ENCODE data around the gene RFX7.

Gene RFX7

DNA sequence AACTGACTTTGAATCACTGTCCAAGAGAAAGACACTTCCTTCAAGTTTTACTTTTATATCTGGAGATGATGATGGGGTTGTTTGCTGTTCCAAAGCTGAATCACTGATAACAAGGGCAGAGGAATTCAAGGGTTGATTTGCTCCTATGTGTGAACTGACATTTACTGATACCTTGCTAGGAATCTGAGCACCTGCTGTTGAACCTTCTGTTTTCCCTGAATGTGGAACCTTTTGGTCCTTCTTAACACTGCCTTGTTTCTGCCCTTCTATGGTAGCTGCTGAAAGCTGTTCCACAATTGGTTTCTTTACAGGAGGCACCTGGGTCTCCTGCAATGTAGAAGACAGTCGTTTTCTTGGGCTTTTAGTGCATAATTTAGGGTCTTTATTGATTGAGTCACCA, 148.3 kb downstream of the RFX7 start:
- H3K4me1 ChIP-seq (ENCODE audit: control insufficient read depth, low read length): no peaks in the 10 kb centered on the region
- no peak overlapping the region for H3K4me3 ChIP-seq (ENCODE audit: low read length)
- H4K20me1 ChIP-seq (ENCODE audit: control insufficient read depth, insufficient read depth, low read depth, low read length): no peaks in the 10 kb centered on the region
- H3F3A ChIP-seq (ENCODE audit: control insufficient read depth, insufficient read depth): no peaks in the 10 kb centered on the region
- TF ChIP-seq, protein P1, sequence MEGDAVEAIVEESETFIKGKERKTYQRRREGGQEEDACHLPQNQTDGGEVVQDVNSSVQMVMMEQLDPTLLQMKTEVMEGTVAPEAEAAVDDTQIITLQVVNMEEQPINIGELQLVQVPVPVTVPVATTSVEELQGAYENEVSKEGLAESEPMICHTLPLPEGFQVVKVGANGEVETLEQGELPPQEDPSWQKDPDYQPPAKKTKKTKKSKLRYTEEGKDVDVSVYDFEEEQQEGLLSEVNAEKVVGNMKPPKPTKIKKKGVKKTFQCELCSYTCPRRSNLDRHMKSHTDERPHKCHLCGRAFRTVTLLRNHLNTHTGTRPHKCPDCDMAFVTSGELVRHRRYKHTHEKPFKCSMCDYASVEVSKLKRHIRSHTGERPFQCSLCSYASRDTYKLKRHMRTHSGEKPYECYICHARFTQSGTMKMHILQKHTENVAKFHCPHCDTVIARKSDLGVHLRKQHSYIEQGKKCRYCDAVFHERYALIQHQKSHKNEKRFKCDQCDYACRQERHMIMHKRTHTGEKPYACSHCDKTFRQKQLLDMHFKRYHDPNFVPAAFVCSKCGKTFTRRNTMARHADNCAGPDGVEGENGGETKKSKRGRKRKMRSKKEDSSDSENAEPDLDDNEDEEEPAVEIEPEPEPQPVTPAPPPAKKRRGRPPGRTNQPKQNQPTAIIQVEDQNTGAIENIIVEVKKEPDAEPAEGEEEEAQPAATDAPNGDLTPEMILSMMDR (IDR thresholded peaks at IDR 0.05; ENCODE audit: low read depth, low read length, poor library complexity, severe bottlenecking): no peak
- TF ChIP-seq EZH2phosphoT487 (IDR thresholded peaks at IDR 0.05; ENCODE audit: borderline replicate concordance, low read length): no peak
- no peak overlapping the region for H3K27ac ChIP-seq (ENCODE audit: low read depth, low read length)
- no peaks in the 10 kb centered on the region for H3K9me3 ChIP-seq (ENCODE audit: control insufficient read depth, insufficient read depth, low read length)
- no peak overlapping the region for H3K4me2 ChIP-seq (ENCODE audit: low read length)
- H3K27me3 ChIP-seq (ENCODE audit: control insufficient read depth, low read length): no peaks in the 10 kb centered on the region
- H3K9me2 ChIP-seq (replicated peaks; ENCODE audit: control insufficient read depth, low read length): no peaks in the 10 kb centered on the region
- peaks cover 79% of the 10 kb centered on the region for H3K36me3 ChIP-seq (ENCODE audit: control insufficient read depth, low read length)
- no peaks in the 10 kb centered on the region for H3K79me2 ChIP-seq (ENCODE audit: control insufficient read depth, low read length)

- H3K4me2 ChIP-seq (ENCODE audit: low read length): no peak overlapping the region
- no peak overlapping the region for H3K4me3 ChIP-seq (ENCODE audit: low read length)
- TF ChIP-seq, protein P1 (IDR thresholded peaks at IDR 0.05; ENCODE audit: low read depth, low read length, poor library complexity, severe bottlenecking): no peak
- no peak for TF ChIP-seq EZH2phosphoT487 (IDR thresholded peaks at IDR 0.05; ENCODE audit: borderline replicate concordance, low read length)
- H3K4me1 ChIP-seq (ENCODE audit: control insufficient read depth, low read length): no peaks in the 10 kb centered on the region
- no peaks in the 10 kb centered on the region for H3K9me2 ChIP-seq (replicated peaks; ENCODE audit: control insufficient read depth, low read length)
- no peaks in the 10 kb centered on the region for H4K20me1 ChIP-seq (ENCODE audit: control insufficient read depth, insufficient read depth, low read depth, low read length)
- H3F3A ChIP-seq (ENCODE audit: control insufficient read depth, insufficient read depth): no peaks in the 10 kb centered on the region
- H3K27ac ChIP-seq (ENCODE audit: low read depth, low read length): no peak overlapping the region
- H3K79me2 ChIP-seq (ENCODE audit: control insufficient read depth, low read length): no peaks in the 10 kb centered on the region
- H3K9me3 ChIP-seq (ENCODE audit: control insufficient read depth, insufficient read depth, low read length): no peaks in the 10 kb centered on the region
- no peaks in the 10 kb centered on the region for H3K27me3 ChIP-seq (ENCODE audit: control insufficient read depth, low read length)
- H3K36me3 ChIP-seq (ENCODE audit: control insufficient read depth, low read length): peaks cover 72% of the 10 kb centered on the region
These were observed 149.5 kb downstream of the RFX7 start for GRCh38 chr15:56094171-56094570.

- H4K20me1 ChIP-seq (ENCODE audit: control insufficient read depth, insufficient read depth, low read depth, low read length): no peaks in the 10 kb centered on the region
These were observed 155.3 kb downstream of the RFX7 start for GRCh38 chr15:56088389-56088788.

More at GRCh38 chr15:56088389-56088788, 155.3 kb downstream of the RFX7 start:
- Histone ChIP-seq H3K36me3 (ENCODE audit: control insufficient read depth, low read length) (peaks cover 17% of the 10 kb centered on the region), H3K9me3 (ENCODE audit: control insufficient read depth, insufficient read depth, low read length) (no peaks in the 10 kb centered on the region), H3K4me2 (ENCODE audit: low read length) (no peak overlapping the region), H3K27ac (ENCODE audit: low read depth, low read length) (no peak overlapping the region), H3K27me3 (ENCODE audit: control insufficient read depth, low read length) (no peaks in the 10 kb centered on the region), H3K9me2 (replicated peaks; ENCODE audit: control insufficient read depth, low read length) (no peaks in the 10 kb centered on the region), H3K79me2 (ENCODE audit: control insufficient read depth, low read length) (no peaks in the 10 kb centered on the region), H3K4me3 (ENCODE audit: low read length) (no peak overlapping the region), H3K4me1 (ENCODE audit: control insufficient read depth, low read length) (no peaks in the 10 kb centered on the region), H3F3A (ENCODE audit: control insufficient read depth, insufficient read depth) (no peaks in the 10 kb centered on the region)
- TF ChIP-seq, protein P1 (IDR thresholded peaks at IDR 0.05; ENCODE audit: low read depth, low read length, poor library complexity, severe bottlenecking): no peak
- TF ChIP-seq EZH2phosphoT487 (IDR thresholded peaks at IDR 0.05; ENCODE audit: borderline replicate concordance, low read length): no peak

Data from DOHH2 (cell line).